HEK293 (cell line): Measurements from ENCODE around the gene ALKBH2.

Experiments
- CTCF ChIA-PET: fragments of 350-600 bp; formaldehyde crosslinking; extraction: SDS; loops from one replicate; lab custom pipeline; 2021; ENCODE audit warnings: antibody characterized with exemption; lab: Yijun Ruan, JAX
- POLR2A ChIA-PET: fragments of 300-600 bp; formaldehyde crosslinking; extraction: SDS; loops from one replicate; lab custom pipeline; 2020; ENCODE audit warnings: antibody characterized with exemption, inconsistent platforms; lab: Yijun Ruan, JAX
- H3K27ac ChIP-seq: fragments of 200-500 bp; sonication (Bioruptor generic); 2 replicates; pipeline ENCODE4 v1.5.1; 2014; ENCODE audit warnings: low read depth, low read length, control low read depth, inconsistent platforms; ENCODE audit errors: extremely low read depth
- H3K36me3 ChIP-seq, 2 experiments: fragments of 200-500 bp in 1 of 2; sonication (Bioruptor generic) in 1 of 2; 1 replicate in 1 of 2; 2 replicates in 1 of 2; pipeline ENCODE4 v1.5.1; 2014 to 2017; ENCODE audit warnings: inconsistent platforms in 2 of 2, low read length in 2 of 2; ENCODE audit not compliant: control insufficient read depth in 2 of 2, insufficient read depth in 1 of 2
- H3K4me1 ChIP-seq: fragments of 200-500 bp; sonication (Bioruptor generic); 2 replicates; pipeline ENCODE4 v1.5.1; 2014; ENCODE audit warnings: mild to moderate bottlenecking, low read length, inconsistent platforms; ENCODE audit not compliant: control insufficient read depth, insufficient read depth
- H3K4me3 ChIP-seq: 2 replicates; pipeline ENCODE4 v1.5.1; 2011; ENCODE audit warnings: low read depth, mild to moderate bottlenecking, control low read depth, low read length, moderate library complexity
- H3K9me3 ChIP-seq: fragments of 200-500 bp; sonication (Bioruptor generic); 2 replicates; pipeline ENCODE4 v1.5.1; 2014; ENCODE audit warnings: low read depth, low read length, inconsistent platforms; ENCODE audit not compliant: control insufficient read depth, insufficient read depth
- EGR2 ChIP-seq: fragments of 450-650 bp; formaldehyde crosslinking; IDR thresholded peaks from 2 replicates; pipeline ENCODE4 v1.5.1; 2016; ENCODE audit warnings: low read depth, missing biosample characterization, missing genetic modification characterization
- KLF1 ChIP-seq: fragments of 450-650 bp; formaldehyde crosslinking; IDR thresholded peaks from 2 replicates; pipeline ENCODE4 v1.5.1; 2016; ENCODE audit warnings: missing biosample characterization, missing genetic modification characterization
- SP3 ChIP-seq: fragments of 450-650 bp; formaldehyde crosslinking; IDR thresholded peaks from 2 replicates; pipeline ENCODE4 v1.5.1; 2016; ENCODE audit warnings: missing biosample characterization, missing genetic modification characterization
- ZBTB11 ChIP-seq: fragments of 450-650 bp; formaldehyde crosslinking; conservative IDR thresholded peaks from 2 replicates; pipeline ENCODE4 v1.5.1; 2016; ENCODE audit warnings: low read depth, missing biosample characterization, missing genetic modification characterization
- ZFHX2 ChIP-seq: fragments of 450-650 bp; formaldehyde crosslinking; conservative IDR thresholded peaks from 2 replicates; pipeline ENCODE4 v1.5.1; 2016; ENCODE audit warnings: missing biosample characterization, missing genetic modification characterization
- ZNF169 ChIP-seq: fragments of 450-650 bp; formaldehyde crosslinking; IDR thresholded peaks from 2 replicates; pipeline ENCODE4 v1.5.1; 2016; ENCODE audit warnings: missing biosample characterization, missing genetic modification characterization
- ZNF239 ChIP-seq: fragments of 450-650 bp; formaldehyde crosslinking; IDR thresholded peaks from 2 replicates; pipeline ENCODE4 v1.5.1; 2016; ENCODE audit warnings: missing biosample characterization, missing genetic modification characterization
- ZNF280D ChIP-seq: fragments of 450-650 bp; formaldehyde crosslinking; IDR thresholded peaks from 2 replicates; pipeline ENCODE4 v1.5.1; 2016; ENCODE audit warnings: missing biosample characterization, missing genetic modification characterization
- ZNF664 ChIP-seq: fragments of 450-650 bp; formaldehyde crosslinking; IDR thresholded peaks from 2 replicates; pipeline ENCODE4 v1.5.1; 2016; ENCODE audit warnings: missing biosample characterization, missing genetic modification characterization
- ZNF76 ChIP-seq: fragments of 450-650 bp; formaldehyde crosslinking; IDR thresholded peaks from 2 replicates; pipeline ENCODE4; 2016; ENCODE audit warnings: low read depth, missing biosample characterization, missing genetic modification characterization, borderline replicate concordance
- ZNF837 ChIP-seq: fragments of 450-650 bp; formaldehyde crosslinking; IDR thresholded peaks from 2 replicates; pipeline ENCODE4 v1.5.1; 2016; ENCODE audit warnings: missing biosample characterization, missing genetic modification characterization
- TF ChIP-seq, protein P1 (sequence below): fragments of 450-650 bp; formaldehyde crosslinking; IDR thresholded peaks from 2 replicates; pipeline ENCODE4 v1.5.1; 2016; ENCODE audit warnings: missing biosample characterization, missing genetic modification characterization

ALKBH2 gene

GRCh38 chr12:109121346-109121880 lies 28.1 kb upstream of the ALKBH2 start:
- H3K36me3 ChIP-seq = no peaks in the 10 kb centered on the region
- TF ChIP-seq ZNF76 (tag by site-specific recombination) = no peak
- no peak for TF ChIP-seq ZNF837 (tag by site-specific recombination)
- TF ChIP-seq, all 188 proteins: peak for 0
- ChIA-PET POLR2A (no interaction called here), CTCF (interaction anchor here (1.6 to 1.7 kb wide), 2 partner anchors 9 to 13 kb away, joined by 3 to 9 read pairs; no protein-coding TSS in a partner anchor)
- H3K4me1 ChIP-seq = no peaks in the 10 kb centered on the region
- no peaks in the 10 kb centered on the region for H3K9me3 ChIP-seq
- no peak overlapping the region for H3K27ac ChIP-seq
- no peak overlapping the region for H3K4me3 ChIP-seq

DNA sequence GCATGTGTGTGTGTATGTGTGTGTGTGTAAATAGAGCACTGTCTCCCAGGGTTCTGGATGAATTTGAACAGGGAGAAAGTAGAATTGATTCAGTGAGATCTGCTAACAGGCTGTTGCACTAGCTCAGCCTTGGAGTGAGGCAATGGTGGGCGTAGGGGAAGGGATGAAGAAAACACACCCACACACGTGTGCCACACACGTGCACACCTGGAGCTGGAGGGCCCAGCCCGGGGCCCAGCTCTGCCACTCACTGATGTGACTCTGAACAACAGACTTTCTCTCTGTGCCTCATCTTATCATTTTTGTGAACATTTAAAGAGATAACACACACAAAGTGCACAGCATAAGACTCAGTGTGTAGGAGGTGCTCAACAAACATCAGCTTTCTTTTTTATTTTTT lies 27.3 kb upstream of the ALKBH2 start:
- Histone ChIP-seq H3K9me3 (no peaks in the 10 kb centered on the region), H3K4me3 (no peak overlapping the region), H3K4me1 (no peaks in the 10 kb centered on the region), H3K36me3 (no peaks in the 10 kb centered on the region), H3K27ac (no peak overlapping the region)
- ChIA-PET CTCF (interaction anchor here (1.6 to 1.7 kb wide), 2 partner anchors 8 to 14 kb away, joined by 3 to 9 read pairs; no protein-coding TSS in a partner anchor), POLR2A (no interaction called here)
- TF ChIP-seq SP3 = no peak
- TF ChIP-seq ZNF664 (tag by site-specific recombination) = no peak
- TF ChIP-seq KLF1 (tag by site-specific recombination) = no peak
- peak; percentile 22; the same call in 1 of the 2 replicates for TF ChIP-seq EGR2
- TF ChIP-seq ZFHX2 (tag by site-specific recombination) = peak; percentile 57; the same call in 1 of the 2 replicates

GRCh38 chr12:109120095-109120494 lies 26.8 kb upstream of the ALKBH2 start:
- H3K9me3 ChIP-seq = no peaks in the 10 kb centered on the region
- no peak overlapping the region for H3K4me3 ChIP-seq
- H3K4me1 ChIP-seq = no peaks in the 10 kb centered on the region
- POLR2A ChIA-PET = no interaction called here
- CTCF ChIA-PET = interaction anchor here (0.6 to 1.7 kb wide), 5 partner anchors 8 to 43 kb away, joined by 3 to 4 read pairs (median 3); no protein-coding TSS in a partner anchor
- H3K36me3 ChIP-seq = no peaks in the 10 kb centered on the region
- no peak overlapping the region for H3K27ac ChIP-seq
- TF ChIP-seq ZNF239 = peak; percentile 93
- TF ChIP-seq, protein P1, sequence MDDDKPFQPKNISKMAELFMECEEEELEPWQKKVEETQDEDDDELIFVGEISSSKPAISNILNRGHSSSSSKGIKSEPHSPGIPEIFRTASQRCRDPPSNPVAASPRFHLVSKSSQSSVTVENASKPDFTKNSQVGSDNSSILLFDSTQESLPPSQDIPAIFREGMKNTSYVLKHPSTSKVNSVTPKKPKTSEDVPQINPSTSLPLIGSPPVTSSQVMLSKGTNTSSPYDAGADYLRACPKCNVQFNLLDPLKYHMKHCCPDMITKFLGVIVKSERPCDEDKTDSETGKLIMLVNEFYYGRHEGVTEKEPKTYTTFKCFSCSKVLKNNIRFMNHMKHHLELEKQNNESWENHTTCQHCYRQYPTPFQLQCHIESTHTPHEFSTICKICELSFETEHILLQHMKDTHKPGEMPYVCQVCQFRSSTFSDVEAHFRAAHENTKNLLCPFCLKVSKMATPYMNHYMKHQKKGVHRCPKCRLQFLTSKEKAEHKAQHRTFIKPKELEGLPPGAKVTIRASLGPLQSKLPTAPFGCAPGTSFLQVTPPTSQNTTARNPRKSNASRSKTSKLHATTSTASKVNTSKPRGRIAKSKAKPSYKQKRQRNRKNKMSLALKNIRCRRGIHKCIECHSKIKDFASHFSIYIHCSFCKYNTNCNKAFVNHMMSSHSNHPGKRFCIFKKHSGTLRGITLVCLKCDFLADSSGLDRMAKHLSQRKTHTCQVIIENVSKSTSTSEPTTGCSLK (tag by site-specific recombination) = no peak

DNA sequence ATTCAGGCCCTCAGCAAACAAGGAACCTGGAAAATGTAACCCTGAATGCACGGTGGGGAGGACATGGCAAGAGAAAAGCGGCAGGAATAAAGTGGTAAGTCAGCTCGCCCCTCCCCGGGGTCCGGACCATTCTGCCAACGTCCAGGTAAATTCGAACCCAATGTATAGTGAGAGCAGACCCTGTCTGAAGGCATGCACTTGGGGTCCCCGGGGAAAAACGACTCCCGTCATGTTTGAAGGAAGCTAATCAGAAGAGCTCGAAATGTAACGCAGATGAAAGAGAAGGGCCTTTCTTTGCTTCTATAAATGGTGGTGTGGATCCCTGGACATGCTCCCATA lies 23.3 kb upstream of the ALKBH2 start:
- no peak overlapping the region for H3K4me3 ChIP-seq
- H3K4me1 ChIP-seq = no peaks in the 10 kb centered on the region
- no peaks in the 10 kb centered on the region for H3K36me3 ChIP-seq
- TF ChIP-seq ZBTB11 (tag by site-specific recombination) (no peak), ZNF280D (no peak), ZNF169 (no peak)
- H3K27ac ChIP-seq = no peak overlapping the region
- CTCF ChIA-PET = interaction anchor here (0.5 kb wide), 1 partner anchor 10 kb away, joined by 3 read pairs; no protein-coding TSS in a partner anchor
- H3K9me3 ChIP-seq = no peaks in the 10 kb centered on the region
- POLR2A ChIA-PET = no interaction called here
